Motor neuron (in vitro differentiated cells): Measurements from ENCODE around the gene C1orf21. TPM values are rescaled to one million over a fixed set of nuclear protein-coding genes. Genes with fewer than 3 reads are reported as not detected.

Experiments
- ATAC-seq, 8 experiments: fragments of 200-7000 bp; cut with Tn5 transposase; replicated peaks in 6 of 8; 2 replicates each; pipeline ENCODE4 v1.8.0; 2021; ENCODE audit warnings: mild to moderate bottlenecking in 8 of 8, moderate library complexity in 8 of 8
- H3K27ac ChIP-seq, 2 donors: fragments of 250-450 bp; sonication (Bioruptor Pico); 2 replicates each; pipeline ENCODE4 v1.9.0; 2021; ENCODE audit warnings: antibody characterized with exemption in 2 of 2, mild to moderate bottlenecking in 2 of 2, moderate library complexity in 1 of 2
- H3K4me1 ChIP-seq, 2 donors: fragments of 250-450 bp; sonication (Bioruptor Pico); replicated peaks in 1 of 2; 2 replicates each; pipeline ENCODE4 v1.6.1; 2021; ENCODE audit warnings: antibody characterized with exemption in 2 of 2, mild to moderate bottlenecking in 2 of 2, moderate library complexity in 1 of 2
- H3K4me3 ChIP-seq, 5 donors: fragments of 250-450 bp; sonication (Bioruptor Pico); 2 replicates each; pipeline ENCODE4 v1.9.0; 2021; ENCODE audit warnings: antibody characterized with exemption in 5 of 5, mild to moderate bottlenecking in 5 of 5, moderate library complexity in 4 of 5
- WGBS, 10 experiments: fragments of 450-650 bp; shearing (Covaris generic); methylation state at CpG; one replicate each; pipeline ENCODE4 v1.0.0; 2022; 5-methylcytosine and 5-hydroxymethylcytosine counted together
- in situ Hi-C, 9 experiments: fragments of 400-800 bp; cut with MboI; loops; one replicate each; pipeline ENCODE4 v1.15.0; 2021; ENCODE audit warnings: low sequenced_read_pairs in 9 of 9, low pct_unique_long_range_greater_than_20kb in 2 of 9; ENCODE audit not compliant: unreplicated experiment in 9 of 9
- total RNA-seq, 8 experiments: library from RNA; unstranded; fragments of 300-600 nt; gene quantifications; 2 replicates each; pipeline versions ENCODE4 v1.2.3 to v1.2.4, GENCODE V29; 2022

Gene C1orf21
- total RNA-seq, 8 experiments from 2014 or later = 0.49 to 43.9 (median 17.9) TPM

- Histone ChIP-seq H3K27ac (no peak overlapping the region), H3K4me1 (peaks cover 22 to 35% of the 10 kb centered on the region in 2 donors), H3K4me3 (no peak overlapping the region)
- ATAC-seq = peak in 5 of 8 experiments; percentile 27 to 36 (median 32)
- in situ Hi-C loops = loop anchor here in 1 of 9 experiments (25.0 kb wide), 1 partner anchor 157 kb away; no protein-coding TSS in a partner anchor
- 80 to 88% (median 83%) methylated on average over 1 of the region's 1 CpG; no CpG with 5 or more reads in 7 of the 10 experiments for WGBS, 10 experiments
Measured at GRCh38 chr1:184504955-184505338, 118.1 kb downstream of the C1orf21 start.

GRCh38 chr1:184506481-184506880 lies 119.7 kb downstream of the C1orf21 start:
- in situ Hi-C loops = loop anchor here in 1 of 9 experiments (25.0 kb wide), 1 partner anchor 156 kb away; no protein-coding TSS in a partner anchor
- ATAC-seq = no peak
- Histone ChIP-seq H3K4me3 (no peak overlapping the region), H3K4me1 (peaks cover 17 to 27% of the 10 kb centered on the region in 2 donors), H3K27ac (no peak overlapping the region)
- 65 to 100% (median 100%) methylated on average over 1 to 3 of the region's 3 CpGs for WGBS, 10 experiments

- Histone ChIP-seq H3K4me1 (peaks cover 17 to 27% of the 10 kb centered on the region in 2 donors), H3K4me3 (no peak overlapping the region), H3K27ac (no peak overlapping the region)
- WGBS, 10 experiments = 0 to 89% (median 65%) methylated on average over 1 of the region's 1 CpG; no CpG with 5 or more reads in 4 of the 10 experiments
- ATAC-seq = peak in 1 of 8 experiments; percentile 8
- in situ Hi-C loops = loop anchor here in 1 of 9 experiments (25.0 kb wide), 1 partner anchor 155 kb away; no protein-coding TSS in a partner anchor
Measured at GRCh38 chr1:184507165-184507564, 120.3 kb downstream of the C1orf21 start.

GRCh38 chr1:184507604-184508280 lies 120.9 kb downstream of the C1orf21 start:
- no peak overlapping the region for H3K4me3 ChIP-seq
- peaks cover 17 to 27% of the 10 kb centered on the region in 2 donors for H3K4me1 ChIP-seq
- WGBS, 10 experiments = 0 to 100% (median 36%) methylated on average over 1 of the region's 1 CpG; no CpG with 5 or more reads in 2 of the 10 experiments
- in situ Hi-C loops = loop anchor here in 1 of 9 experiments (25.0 kb wide), 1 partner anchor 155 kb away; no protein-coding TSS in a partner anchor
- peak in 5 of 8 experiments; percentile 34 to 84 (median 57) for ATAC-seq
- H3K27ac ChIP-seq = no peak overlapping the region

GRCh38 chr1:184509105-184509504 lies 122.3 kb downstream of the C1orf21 start:
- ATAC-seq = no peak
- Histone ChIP-seq H3K27ac (no peak overlapping the region), H3K4me3 (no peak overlapping the region), H3K4me1 (peaks cover 9 to 17% of the 10 kb centered on the region in 2 donors)
- in situ Hi-C loops = loop anchor here in 1 of 9 experiments (25.0 kb wide), 1 partner anchor 153 kb away; no protein-coding TSS in a partner anchor
- 83 to 100% (median 100%) methylated on average over 1 to 2 of the region's 2 CpGs; no CpG with 5 or more reads in 1 of the 10 experiments for WGBS, 10 experiments

GRCh38 chr1:184510110-184510509 lies 123.3 kb downstream of the C1orf21 start:
- H3K4me3 ChIP-seq = no peak overlapping the region
- no peak overlapping the region for H3K27ac ChIP-seq
- in situ Hi-C loops = loop anchor here in 1 of 9 experiments (25.0 kb wide), 1 partner anchor 152 kb away; no protein-coding TSS in a partner anchor
- peaks cover 0 to 11% of the 10 kb centered on the region in 2 donors for H3K4me1 ChIP-seq
- no peak for ATAC-seq
- 67 to 97% (median 89%) methylated on average over 1 to 3 of the region's 3 CpGs; no CpG with 5 or more reads in 2 of the 10 experiments for WGBS, 10 experiments

GRCh38 chr1:184512724-184513123 lies 125.9 kb downstream of the C1orf21 start:
- Histone ChIP-seq H3K4me1 (peaks cover 0 to 3% of the 10 kb centered on the region in 2 donors), H3K4me3 (no peak overlapping the region), H3K27ac (no peak overlapping the region)
- 83 to 100% (median 88%) methylated on average over 1 to 8 of the region's 8 CpGs; no CpG with 5 or more reads in 5 of the 10 experiments for WGBS, 10 experiments
- no peak for ATAC-seq
- in situ Hi-C loops = loop anchor here in 1 of 9 experiments (25.0 kb wide), 1 partner anchor 150 kb away; no protein-coding TSS in a partner anchor

- WGBS, 10 experiments = 80 to 100% (median 96%) methylated on average over 2 to 3 of the region's 3 CpGs; no CpG with 5 or more reads in 1 of the 10 experiments
- in situ Hi-C loops = loop anchor here in 1 of 9 experiments (25.0 kb wide), 1 partner anchor 149 kb away; no protein-coding TSS in a partner anchor
Measured at GRCh38 chr1:184513421-184513820, 126.6 kb downstream of the C1orf21 start.

GRCh38 chr1:184513966-184514365 lies 127.1 kb downstream of the C1orf21 start:
- 28 to 100% (median 86%) methylated on average over 1 to 4 of the region's 4 CpGs; no CpG with 5 or more reads in 1 of the 10 experiments for WGBS, 10 experiments
- in situ Hi-C loops = loop anchor here in 1 of 9 experiments (25.0 kb wide), 1 partner anchor 148 kb away; no protein-coding TSS in a partner anchor
- ATAC-seq = peak in 2 of 8 experiments; percentile 72 to 80
- Histone ChIP-seq H3K4me3 (no peak overlapping the region), H3K4me1 (no peaks in the 10 kb centered on the region), H3K27ac (no peak overlapping the region)

More at GRCh38 chr1:184513421-184513820, 126.6 kb downstream of the C1orf21 start:
- Histone ChIP-seq H3K4me3 (no peak overlapping the region), H3K27ac (no peak overlapping the region), H3K4me1 (no peaks in the 10 kb centered on the region)
- ATAC-seq = no peak

- in situ Hi-C loops = loop anchor here in 1 of 9 experiments (25.0 kb wide), 1 partner anchor 148 kb away; no protein-coding TSS in a partner anchor
- Histone ChIP-seq H3K27ac (no peak overlapping the region), H3K4me3 (no peak overlapping the region), H3K4me1 (peaks cover 0 to 5% of the 10 kb centered on the region in 2 donors)
- ATAC-seq = peak in 1 of 8 experiments; percentile 77
- 63 to 100% (median 96%) methylated on average over 2 of the region's 2 CpGs; no CpG with 5 or more reads in 4 of the 10 experiments for WGBS, 10 experiments
Measured at GRCh38 chr1:184514447-184514846, 127.6 kb downstream of the C1orf21 start.

GRCh38 chr1:184517130-184517529 lies 130.3 kb downstream of the C1orf21 start:
- ATAC-seq = no peak
- peaks cover 0 to 16% of the 10 kb centered on the region in 2 donors for H3K4me1 ChIP-seq
- in situ Hi-C loops = loop anchor here in 1 of 9 experiments (25.0 kb wide), 1 partner anchor 145 kb away; no protein-coding TSS in a partner anchor
- H3K27ac ChIP-seq = no peak overlapping the region
- no peak overlapping the region for H3K4me3 ChIP-seq

- H3K27ac ChIP-seq = no peak overlapping the region
- no peak overlapping the region for H3K4me3 ChIP-seq
- in situ Hi-C loops = loop anchor here in 1 of 9 experiments (25.0 kb wide), 1 partner anchor 143 kb away; no protein-coding TSS in a partner anchor
- H3K4me1 ChIP-seq = peaks cover 0 to 16% of the 10 kb centered on the region in 2 donors
- 15 to 100% (median 79%) methylated on average over 1 to 4 of the region's 4 CpGs; no CpG with 5 or more reads in 1 of the 10 experiments for WGBS, 10 experiments
- no peak for ATAC-seq
Measured at GRCh38 chr1:184518736-184519357, 132.0 kb downstream of the C1orf21 start.
